Measurements from ENCODE around the gene ZFP3.

GRCh38 chr17:5127910-5128309, 49.6 kb downstream of the ZFP3 start:
- no peak for TF ChIP-seq POLR2AphosphoS5 (IDR thresholded peaks at IDR 0.05)
- TF ChIP-seq, protein P1, sequence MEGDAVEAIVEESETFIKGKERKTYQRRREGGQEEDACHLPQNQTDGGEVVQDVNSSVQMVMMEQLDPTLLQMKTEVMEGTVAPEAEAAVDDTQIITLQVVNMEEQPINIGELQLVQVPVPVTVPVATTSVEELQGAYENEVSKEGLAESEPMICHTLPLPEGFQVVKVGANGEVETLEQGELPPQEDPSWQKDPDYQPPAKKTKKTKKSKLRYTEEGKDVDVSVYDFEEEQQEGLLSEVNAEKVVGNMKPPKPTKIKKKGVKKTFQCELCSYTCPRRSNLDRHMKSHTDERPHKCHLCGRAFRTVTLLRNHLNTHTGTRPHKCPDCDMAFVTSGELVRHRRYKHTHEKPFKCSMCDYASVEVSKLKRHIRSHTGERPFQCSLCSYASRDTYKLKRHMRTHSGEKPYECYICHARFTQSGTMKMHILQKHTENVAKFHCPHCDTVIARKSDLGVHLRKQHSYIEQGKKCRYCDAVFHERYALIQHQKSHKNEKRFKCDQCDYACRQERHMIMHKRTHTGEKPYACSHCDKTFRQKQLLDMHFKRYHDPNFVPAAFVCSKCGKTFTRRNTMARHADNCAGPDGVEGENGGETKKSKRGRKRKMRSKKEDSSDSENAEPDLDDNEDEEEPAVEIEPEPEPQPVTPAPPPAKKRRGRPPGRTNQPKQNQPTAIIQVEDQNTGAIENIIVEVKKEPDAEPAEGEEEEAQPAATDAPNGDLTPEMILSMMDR (IDR thresholded peaks at IDR 0.05), result no peak
